ENCODE data around the gene TXK. TPM values are rescaled to one million over a fixed set of nuclear protein-coding genes. Genes with fewer than 3 reads are reported as not detected.

Gene TXK
- 0.34 and 0.57 TPM in 2 replicates for total RNA-seq

GRCh38 chr4:48134081-48134480, at the start of gene TXK:
Gene TXK (minus strand): TSS chr4:48134250. CDS start chr4:48134170, 80 bp downstream.

Other genes with a start within 250 kb of the TXK start
- 20.5 and 26.3 TPM in 2 replicates for gene NFXL1, start 219.7 kb downstream of the TXK start, total RNA-seq
- gene CNGA1, start 117.6 kb downstream of the TXK start, total RNA-seq, result 1.4 and 4.9 TPM in 2 replicates
- gene NIPAL1, start 117.5 kb downstream of the TXK start, total RNA-seq, result 11.6 and 14.1 TPM in 2 replicates
- gene TEC, start 135.6 kb upstream of the TXK start, total RNA-seq, result 1.4 and 1.6 TPM in 2 replicates
- 49.2 and 73.5 TPM in 2 replicates for gene SLAIN2, start 207.3 kb upstream of the TXK start, total RNA-seq